Uterus (tissue), 2 donors: ENCODE measurements around the gene PPP1R26.
A peak's percentile ranks its signal among the peaks of the same experiment; 100 is the strongest.

Experiments
- POLR2A ChIP-seq, 2 donors: fragments of 450-650 bp; IDR thresholded peaks; one replicate each; pipeline ENCODE4 v1.6.1; 2016; ENCODE audit warnings: antibody characterized with exemption in 2 of 2, mild to moderate bottlenecking in 1 of 2, moderate library complexity in 1 of 2
- TF ChIP-seq, protein P1 (sequence below), 4 experiments: fragments of 200-600 bp in 2 of 4; fragments of 450-650 bp in 2 of 4; sonication (generic) in 2 of 4; IDR thresholded peaks; one replicate each; pipeline ENCODE4 v1.5.1; 2016 to 2019; ENCODE audit warnings: antibody characterized with exemption in 4 of 4, mild to moderate bottlenecking in 2 of 4, moderate library complexity in 1 of 4

DNA sequence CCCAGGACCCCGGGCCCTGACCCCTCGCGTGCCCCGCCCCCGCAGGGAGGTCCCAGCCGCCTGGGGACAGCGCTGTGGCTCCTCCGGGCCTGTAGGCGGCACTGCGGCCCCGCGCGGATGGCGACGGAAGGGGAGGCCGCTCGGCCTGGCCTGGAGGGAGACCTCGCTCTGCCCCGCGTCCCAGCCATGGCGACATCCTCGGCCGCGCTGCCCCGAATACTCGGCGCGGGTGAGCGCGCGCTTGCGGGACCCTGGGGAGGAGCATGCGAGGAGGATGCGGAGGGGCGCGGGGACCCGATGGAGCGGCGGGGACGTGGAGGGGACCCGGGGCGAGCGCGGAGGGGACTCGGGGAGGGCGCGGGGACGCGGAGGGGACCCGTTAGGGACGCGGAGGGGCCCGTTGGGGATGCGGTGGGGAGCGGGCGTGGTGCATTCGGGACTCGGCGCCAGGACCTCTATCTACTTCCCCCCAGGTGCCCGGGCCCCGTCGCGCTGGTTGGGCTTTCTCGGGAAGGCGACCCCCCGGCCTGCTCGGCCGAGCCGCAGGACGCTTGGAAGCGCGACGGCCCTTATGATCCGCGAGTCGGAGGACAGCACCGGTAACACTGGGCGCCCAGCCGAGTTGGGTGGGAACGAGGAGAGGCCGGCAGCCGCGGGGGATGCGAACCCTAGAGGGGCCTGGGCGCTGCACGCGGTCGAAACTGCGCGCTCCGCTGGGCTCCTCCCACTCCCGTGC, 21.1 kb downstream of the PPP1R26 start, which contains the start of gene MRPS2:
- TF ChIP-seq POLR2A (IDR thresholded peaks at IDR 0.05) = peak in 1 of 2 donors; percentile 44
- TF ChIP-seq, protein P1, sequence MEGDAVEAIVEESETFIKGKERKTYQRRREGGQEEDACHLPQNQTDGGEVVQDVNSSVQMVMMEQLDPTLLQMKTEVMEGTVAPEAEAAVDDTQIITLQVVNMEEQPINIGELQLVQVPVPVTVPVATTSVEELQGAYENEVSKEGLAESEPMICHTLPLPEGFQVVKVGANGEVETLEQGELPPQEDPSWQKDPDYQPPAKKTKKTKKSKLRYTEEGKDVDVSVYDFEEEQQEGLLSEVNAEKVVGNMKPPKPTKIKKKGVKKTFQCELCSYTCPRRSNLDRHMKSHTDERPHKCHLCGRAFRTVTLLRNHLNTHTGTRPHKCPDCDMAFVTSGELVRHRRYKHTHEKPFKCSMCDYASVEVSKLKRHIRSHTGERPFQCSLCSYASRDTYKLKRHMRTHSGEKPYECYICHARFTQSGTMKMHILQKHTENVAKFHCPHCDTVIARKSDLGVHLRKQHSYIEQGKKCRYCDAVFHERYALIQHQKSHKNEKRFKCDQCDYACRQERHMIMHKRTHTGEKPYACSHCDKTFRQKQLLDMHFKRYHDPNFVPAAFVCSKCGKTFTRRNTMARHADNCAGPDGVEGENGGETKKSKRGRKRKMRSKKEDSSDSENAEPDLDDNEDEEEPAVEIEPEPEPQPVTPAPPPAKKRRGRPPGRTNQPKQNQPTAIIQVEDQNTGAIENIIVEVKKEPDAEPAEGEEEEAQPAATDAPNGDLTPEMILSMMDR (IDR thresholded peaks at IDR 0.05) = peak; percentile 89 to 97 (median 92)
